NCI-H1105 treated with DMSO at 0.1 percent for 48 hours (cell line): ENCODE data around the gene TREX2.
"Not testable (repeated sequence)": the region's sequence is repeated elsewhere in the genome, so short reads cannot be mapped to it uniquely, and the experiment has no call there.

Experiments
- DNase-seq: peaks from one replicate; lab custom pipeline; 2025; lab: John Stamatoyannopoulos, UW

TREX2 gene

DNA sequence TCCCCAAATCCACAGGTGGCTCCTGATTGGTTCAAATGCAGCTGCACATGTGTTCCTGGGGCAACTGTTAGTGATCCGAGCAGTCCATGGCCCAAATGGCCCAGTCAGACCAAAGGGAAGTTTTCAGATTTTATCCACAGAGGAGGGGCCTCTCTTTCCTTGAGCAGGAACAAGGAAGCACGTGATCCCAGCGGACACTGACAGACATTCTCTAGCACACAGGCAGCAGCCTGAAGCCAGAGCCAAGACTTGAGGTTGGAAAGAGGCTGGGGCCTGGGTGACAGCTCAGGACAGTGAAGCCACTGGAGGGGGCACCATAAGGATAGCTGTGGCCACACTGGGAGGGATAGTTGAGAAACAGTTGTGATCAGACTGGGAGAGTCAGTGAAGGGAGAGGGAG lies 38.1 kb downstream of the TREX2 start:
- DNase-seq: no peak

DNA sequence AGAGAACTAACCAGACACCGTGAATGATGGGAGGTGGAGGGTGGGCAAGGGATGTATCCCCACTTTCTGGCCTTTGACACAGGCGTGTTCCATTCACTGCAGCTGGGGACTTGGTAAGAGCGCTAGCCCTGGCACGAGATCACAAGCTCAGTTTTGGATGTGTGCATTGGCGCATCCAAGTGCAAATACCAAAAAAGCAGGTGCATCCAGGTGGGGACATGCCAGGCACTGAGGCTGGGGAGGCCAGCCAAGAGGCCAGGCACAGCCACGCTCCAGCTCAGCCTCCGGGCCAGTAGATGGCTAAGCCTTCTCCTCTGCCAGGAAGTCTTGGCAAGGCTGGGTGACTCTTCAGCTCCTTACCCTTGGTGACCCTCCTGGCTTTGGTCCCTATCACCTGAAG lies 39.0 kb downstream of the TREX2 start:
- no peak for DNase-seq

DNA sequence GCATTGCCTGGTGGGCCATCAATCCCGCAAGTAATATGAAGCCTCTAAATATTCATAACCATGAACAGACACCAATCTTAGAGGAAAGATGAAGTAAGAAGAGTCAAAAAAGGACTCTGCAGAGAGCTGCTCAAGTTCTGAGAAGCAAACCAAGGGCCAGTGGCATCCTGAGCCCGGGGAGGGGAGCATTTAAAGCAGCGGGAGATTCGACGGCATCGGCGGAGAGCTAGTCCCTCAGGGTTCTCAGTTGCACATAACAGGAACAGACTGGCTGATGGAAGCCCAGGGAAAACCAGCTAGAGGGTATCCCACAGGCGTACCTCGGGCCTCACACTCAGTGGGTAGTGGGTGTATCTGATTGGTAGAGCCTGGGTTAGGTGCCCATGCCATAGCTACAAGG lies 39.8 kb downstream of the TREX2 start:
- DNase-seq: no peak

GRCh38 chrX:153405426-153405825 lies 40.4 kb downstream of the TREX2 start:
- no peak for DNase-seq

GRCh38 chrX:153404333-153404732 lies 41.5 kb downstream of the TREX2 start:
- not testable (repeated sequence) for DNase-seq

- DNase-seq: no peak
Measured at GRCh38 chrX:153401133-153401764, 44.6 kb downstream of the TREX2 start, which contains the start of gene PNMA6E. PNMA6E (minus strand) TSS chrX:153401350; CDS start chrX:153398849, 2,501 bp downstream.

DNA sequence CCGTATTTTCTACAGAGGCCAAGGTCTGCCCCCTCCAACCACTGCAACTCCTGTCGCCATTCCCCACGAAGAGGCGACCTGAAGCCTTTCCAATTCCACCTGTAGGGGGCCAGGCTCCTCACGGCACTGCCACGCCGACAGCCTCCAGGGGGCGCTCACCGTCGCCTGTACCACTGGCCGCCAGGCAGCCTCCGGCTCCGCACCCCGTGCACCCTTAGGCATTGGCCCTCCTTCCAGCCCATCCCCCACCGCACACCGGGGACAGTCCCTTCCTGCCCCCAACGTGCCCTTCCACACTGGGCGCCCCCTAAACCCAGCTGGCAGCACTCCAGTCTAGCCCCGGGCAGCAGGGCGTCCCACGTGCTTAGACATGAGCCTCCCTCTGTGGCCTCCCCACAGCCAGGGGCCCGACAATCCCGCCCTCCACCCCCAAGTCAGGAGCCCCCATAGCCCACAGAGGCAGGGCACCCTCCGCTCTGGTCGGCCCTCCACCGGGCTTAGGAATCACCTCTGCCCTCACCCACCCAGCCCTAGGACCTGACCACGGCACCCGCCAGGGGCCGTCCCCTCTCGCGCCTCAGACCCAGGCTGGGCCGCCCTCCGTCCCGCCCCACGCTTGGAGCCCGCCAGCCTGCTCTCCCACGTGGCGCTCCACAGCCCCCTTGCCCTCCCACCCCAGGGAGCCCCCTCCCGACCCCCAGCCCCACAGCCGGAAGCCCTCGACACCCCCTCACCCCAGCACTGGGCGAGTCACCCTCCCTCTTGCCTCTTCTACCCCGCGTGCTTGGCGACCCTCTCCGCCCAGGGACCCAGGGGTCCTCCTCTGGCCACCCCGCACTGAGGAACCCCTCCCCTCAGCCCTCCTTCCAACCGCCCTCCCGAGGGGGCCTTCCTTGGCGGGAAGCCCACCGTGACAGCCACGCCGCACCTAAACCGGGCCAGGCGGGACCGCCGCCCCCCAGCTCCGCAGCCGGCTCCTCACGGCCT lies 45.4 kb downstream of the TREX2 start:
- no peak for DNase-seq

GRCh38 chrX:153398275-153398960 lies 47.4 kb downstream of the TREX2 start:
- DNase-seq: no peak

- DNase-seq: peak; percentile 30
Measured at GRCh38 chrX:153397256-153397960, 48.4 kb downstream of the TREX2 start.

- no peak for DNase-seq
Measured at GRCh38 chrX:153396320-153397195, 49.3 kb downstream of the TREX2 start.

GRCh38 chrX:153395613-153396319 lies 50.1 kb downstream of the TREX2 start:
- no peak for DNase-seq

- DNase-seq: no peak
Measured at GRCh38 chrX:153394612-153395011, 51.2 kb downstream of the TREX2 start.
